HEK293 (cell line): ENCODE results near the gene MELTF.

Source experiments
- CTCF ChIA-PET: fragments of 350-600 bp; formaldehyde crosslinking; extraction: SDS; loops from one replicate; lab custom pipeline; 2021; ENCODE audit warnings: antibody characterized with exemption; lab: Yijun Ruan, JAX
- POLR2A ChIA-PET: fragments of 300-600 bp; formaldehyde crosslinking; extraction: SDS; loops from one replicate; lab custom pipeline; 2020; ENCODE audit warnings: antibody characterized with exemption, inconsistent platforms; lab: Yijun Ruan, JAX
- H3K27ac ChIP-seq: fragments of 200-500 bp; sonication (Bioruptor generic); 2 replicates; pipeline ENCODE4 v1.5.1; 2014; ENCODE audit warnings: low read depth, low read length, control low read depth, inconsistent platforms; ENCODE audit errors: extremely low read depth
- H3K36me3 ChIP-seq, 2 experiments: fragments of 200-500 bp in 1 of 2; sonication (Bioruptor generic) in 1 of 2; 1 replicate in 1 of 2; 2 replicates in 1 of 2; pipeline ENCODE4 v1.5.1; 2014 to 2017; ENCODE audit warnings: inconsistent platforms in 2 of 2, low read length in 2 of 2; ENCODE audit not compliant: control insufficient read depth in 2 of 2, insufficient read depth in 1 of 2
- H3K4me1 ChIP-seq: fragments of 200-500 bp; sonication (Bioruptor generic); 2 replicates; pipeline ENCODE4 v1.5.1; 2014; ENCODE audit warnings: mild to moderate bottlenecking, low read length, inconsistent platforms; ENCODE audit not compliant: control insufficient read depth, insufficient read depth
- H3K4me3 ChIP-seq: 2 replicates; pipeline ENCODE4 v1.5.1; 2011; ENCODE audit warnings: low read depth, mild to moderate bottlenecking, control low read depth, low read length, moderate library complexity
- H3K9me3 ChIP-seq: fragments of 200-500 bp; sonication (Bioruptor generic); 2 replicates; pipeline ENCODE4 v1.5.1; 2014; ENCODE audit warnings: low read depth, low read length, inconsistent platforms; ENCODE audit not compliant: control insufficient read depth, insufficient read depth
- BCL11B ChIP-seq: fragments of 450-650 bp; formaldehyde crosslinking; IDR thresholded peaks from 2 replicates; pipeline ENCODE4 v1.5.1; 2016; ENCODE audit warnings: low read depth, missing biosample characterization, missing genetic modification characterization
- GLI2 ChIP-seq: fragments of 450-650 bp; formaldehyde crosslinking; IDR thresholded peaks from 2 replicates; pipeline ENCODE4; 2017; ENCODE audit warnings: missing biosample characterization, missing genetic modification characterization, low read depth, borderline replicate concordance
- INSM2 ChIP-seq: fragments of 450-650 bp; formaldehyde crosslinking; IDR thresholded peaks from 2 replicates; pipeline ENCODE4 v1.5.1; 2016; ENCODE audit warnings: missing biosample characterization, missing genetic modification characterization
- PRDM2 ChIP-seq: fragments of 450-650 bp; formaldehyde crosslinking; IDR thresholded peaks from 2 replicates; pipeline ENCODE4 v1.5.1; 2016; ENCODE audit warnings: missing biosample characterization, missing genetic modification characterization, borderline replicate concordance
- SP3 ChIP-seq: fragments of 450-650 bp; formaldehyde crosslinking; IDR thresholded peaks from 2 replicates; pipeline ENCODE4 v1.5.1; 2016; ENCODE audit warnings: missing biosample characterization, missing genetic modification characterization
- ZBTB20 ChIP-seq: fragments of 450-650 bp; formaldehyde crosslinking; IDR thresholded peaks from 2 replicates; pipeline ENCODE4 v1.5.1; 2016; ENCODE audit warnings: missing biosample characterization, missing genetic modification characterization
- ZNF121 ChIP-seq: fragments of 450-650 bp; formaldehyde crosslinking; IDR thresholded peaks from 2 replicates; pipeline ENCODE4 v1.5.1; 2016; ENCODE audit warnings: missing biosample characterization, missing genetic modification characterization
- ZNF138 ChIP-seq: fragments of 450-650 bp; formaldehyde crosslinking; IDR thresholded peaks from 2 replicates; pipeline ENCODE4 v1.5.1; 2016; ENCODE audit warnings: missing biosample characterization, missing genetic modification characterization, borderline replicate concordance
- ZNF16 ChIP-seq: fragments of 450-650 bp; formaldehyde crosslinking; IDR thresholded peaks from 2 replicates; pipeline ENCODE4 v1.5.1; 2016; ENCODE audit warnings: low read depth, missing biosample characterization, missing genetic modification characterization
- ZNF202 ChIP-seq: fragments of 450-650 bp; formaldehyde crosslinking; IDR thresholded peaks from 2 replicates; pipeline ENCODE4 v1.5.1; 2016; ENCODE audit warnings: missing biosample characterization, missing genetic modification characterization, borderline replicate concordance
- ZNF221 ChIP-seq: fragments of 450-650 bp; formaldehyde crosslinking; IDR thresholded peaks from 2 replicates; pipeline ENCODE4 v1.5.1; 2017; ENCODE audit warnings: missing biosample characterization, missing genetic modification characterization, borderline replicate concordance
- ZNF23 ChIP-seq: fragments of 450-650 bp; formaldehyde crosslinking; IDR thresholded peaks from 2 replicates; pipeline ENCODE4 v1.5.1; 2016; ENCODE audit warnings: missing biosample characterization, missing genetic modification characterization, borderline replicate concordance
- ZNF473 ChIP-seq: fragments of 450-650 bp; formaldehyde crosslinking; IDR thresholded peaks from 2 replicates; pipeline ENCODE4 v1.5.1; 2017; ENCODE audit warnings: missing biosample characterization, missing genetic modification characterization
- ZNF501 ChIP-seq: fragments of 450-650 bp; formaldehyde crosslinking; IDR thresholded peaks from 2 replicates; pipeline ENCODE4 v1.5.1; 2016; ENCODE audit warnings: missing biosample characterization, missing genetic modification characterization
- ZNF658 ChIP-seq: fragments of 450-650 bp; formaldehyde crosslinking; IDR thresholded peaks from 2 replicates; pipeline ENCODE4; 2016; ENCODE audit warnings: missing biosample characterization, missing genetic modification characterization
- ZNF830 ChIP-seq: fragments of 450-650 bp; IDR thresholded peaks from 2 replicates; pipeline ENCODE4 v1.5.0; 2018; ENCODE audit warnings: missing biosample characterization, missing genetic modification characterization, low read depth, mild to moderate bottlenecking, moderate library complexity
- ZSCAN18 ChIP-seq: fragments of 450-650 bp; formaldehyde crosslinking; IDR thresholded peaks from 2 replicates; pipeline ENCODE4 v1.5.1; 2016; ENCODE audit warnings: missing biosample characterization, missing genetic modification characterization
- ZSCAN5A ChIP-seq: fragments of 450-650 bp; formaldehyde crosslinking; IDR thresholded peaks from 2 replicates; pipeline ENCODE4 v1.5.1; 2016; ENCODE audit warnings: missing biosample characterization, missing genetic modification characterization

Gene MELTF

GRCh38 chr3:197026481-197026866, 3.1 kb downstream of the MELTF start (continued):
- no peak for TF ChIP-seq BCL11B
- TF ChIP-seq, all 188 proteins: peak for 0

- ChIA-PET CTCF (no interaction called here), POLR2A (no interaction called here)
- peaks cover 0 to 28% of the 10 kb centered on the region in 2 experiments; a peak in 1 of 3 replicates for H3K36me3 ChIP-seq
- no peak for TF ChIP-seq ZNF473
- no peak for TF ChIP-seq ZBTB20
- TF ChIP-seq ZNF501 (tag by site-specific recombination) = no peak
- TF ChIP-seq ZSCAN18 (tag by site-specific recombination) = no peak
- TF ChIP-seq PRDM2 (tag by site-specific recombination) = no peak
- TF ChIP-seq ZNF830 (tag by site-specific recombination) = no peak
- H3K9me3 ChIP-seq = no peaks in the 10 kb centered on the region
- no peak overlapping the region for H3K4me3 ChIP-seq
- no peaks in the 10 kb centered on the region for H3K4me1 ChIP-seq
- H3K27ac ChIP-seq = no peak overlapping the region
Observed at GRCh38 chr3:197025736-197026480, 3.7 kb downstream of the MELTF start.

- no peaks in the 10 kb centered on the region for H3K4me1 ChIP-seq
- H3K36me3 ChIP-seq = peaks cover 0 to 28% of the 10 kb centered on the region in 2 experiments; a peak in 1 of 3 replicates
- no peaks in the 10 kb centered on the region for H3K9me3 ChIP-seq
- H3K27ac ChIP-seq = no peak overlapping the region
- no peak overlapping the region for H3K4me3 ChIP-seq
- ChIA-PET POLR2A (no interaction called here), CTCF (no interaction called here)
- TF ChIP-seq GLI2 (tag by site-specific recombination) (no peak), ZNF202 (tag by site-specific recombination) (no peak), ZNF221 (tag by site-specific recombination) (no peak), ZNF138 (tag by site-specific recombination) (no peak), ZNF16 (no peak), ZNF658 (tag by site-specific recombination) (no peak), SP3 (tag by site-specific recombination) (no peak), ZNF121 (no peak), ZSCAN5A (tag by site-specific recombination) (no peak), ZNF23 (tag by site-specific recombination) (no peak), INSM2 (tag by site-specific recombination) (no peak), ZNF501 (tag by site-specific recombination) (no peak)
Observed at GRCh38 chr3:197024881-197025735, 4.5 kb downstream of the MELTF start.
